Stimulated activated CD4-positive, alpha-beta T cell treated with anti-CD3 and anti-CD28 coated beads, Interleukin-15, amount 100 ng/mL, for 1 hour (primary cell): ENCODE results near the gene KATNB1.
"Not testable (repeated sequence)": the region's sequence is repeated elsewhere in the genome, so short reads cannot be mapped to it uniquely, and the experiment has no call there.

Experiments used
- DNase-seq, 2 donors: peaks; one replicate each; pipeline ENCODE4 v3.0.0-alpha.2; 2020; ENCODE audit warnings: low read depth in 1 of 2, low spot score in 1 of 2

The KATNB1 gene

DNA sequence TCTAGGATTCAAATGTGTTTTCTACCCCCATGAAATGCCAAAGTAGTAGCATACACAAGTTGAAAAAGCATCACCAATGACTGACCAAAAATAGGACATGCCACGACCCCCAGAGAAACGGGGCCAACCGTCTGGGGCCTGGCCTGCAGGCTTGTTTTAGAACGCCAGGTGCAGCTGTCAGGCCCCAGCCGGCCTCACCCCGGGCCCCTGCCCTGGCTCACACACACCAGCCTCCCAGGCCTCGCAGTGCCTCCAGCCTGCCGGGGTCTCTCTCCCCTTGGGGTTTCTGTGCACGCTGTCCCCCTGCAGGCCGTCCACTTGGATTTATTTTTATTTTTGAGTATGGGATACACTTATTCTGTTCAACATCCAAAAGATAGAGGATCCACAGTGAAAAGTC lies 7.9 kb downstream of the KATNB1 start:
- no peak for DNase-seq

DNA sequence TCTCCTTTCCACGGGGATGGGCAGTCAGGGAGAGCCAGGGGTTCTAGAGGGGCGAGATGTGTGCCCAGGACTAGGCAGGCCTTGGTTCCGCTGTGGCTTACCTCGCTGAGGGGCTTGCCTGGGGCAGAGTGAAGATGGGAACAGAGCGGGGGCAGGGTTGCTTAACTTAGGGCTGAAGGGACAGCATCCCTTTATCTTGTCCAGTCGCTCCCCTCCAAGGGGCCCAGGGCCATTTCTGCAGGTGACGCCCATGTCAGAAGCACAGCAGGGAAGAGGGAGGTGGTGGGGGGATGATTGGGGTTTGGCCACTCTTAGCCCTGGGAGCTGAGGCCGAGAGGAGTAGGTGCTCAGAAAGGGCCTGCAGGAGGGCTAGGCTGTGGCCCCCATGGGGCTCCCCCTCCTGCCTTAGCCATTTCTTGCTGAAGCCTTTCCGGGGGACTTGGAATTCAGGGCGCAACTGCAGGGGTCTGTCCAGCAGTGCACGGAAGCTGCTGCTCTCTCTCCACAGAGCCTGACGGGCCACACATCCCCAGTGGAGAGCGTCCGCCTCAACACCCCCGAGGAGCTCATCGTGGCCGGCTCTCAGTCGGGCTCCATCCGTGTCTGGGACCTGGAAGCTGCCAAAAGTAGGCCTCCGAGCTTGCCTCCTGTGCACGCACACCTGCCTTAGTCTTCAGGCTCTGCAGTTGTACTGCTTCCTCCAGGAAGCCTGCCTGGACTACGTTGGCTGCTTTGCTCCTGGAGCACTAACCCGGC lies 8.5 kb downstream of the KATNB1 start:
- DNase-seq = no peak

DNA sequence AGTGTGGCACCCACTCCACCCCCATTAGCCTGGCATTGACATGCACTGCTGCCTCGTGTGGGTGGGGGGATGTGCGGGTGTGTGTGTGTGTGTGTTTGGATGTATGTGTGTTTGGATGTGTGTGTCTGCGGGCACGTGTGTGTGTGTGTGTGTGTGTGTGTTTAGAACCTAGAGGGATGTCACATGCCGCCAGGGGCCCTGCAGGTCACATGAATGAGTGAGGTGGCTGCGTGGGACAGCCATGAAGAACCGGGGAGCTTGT lies 9.0 kb downstream of the KATNB1 start:
- no peak for DNase-seq

- no peak for DNase-seq
Observed at GRCh38 chr16:57745768-57746167, 10.2 kb downstream of the KATNB1 start.

DNA sequence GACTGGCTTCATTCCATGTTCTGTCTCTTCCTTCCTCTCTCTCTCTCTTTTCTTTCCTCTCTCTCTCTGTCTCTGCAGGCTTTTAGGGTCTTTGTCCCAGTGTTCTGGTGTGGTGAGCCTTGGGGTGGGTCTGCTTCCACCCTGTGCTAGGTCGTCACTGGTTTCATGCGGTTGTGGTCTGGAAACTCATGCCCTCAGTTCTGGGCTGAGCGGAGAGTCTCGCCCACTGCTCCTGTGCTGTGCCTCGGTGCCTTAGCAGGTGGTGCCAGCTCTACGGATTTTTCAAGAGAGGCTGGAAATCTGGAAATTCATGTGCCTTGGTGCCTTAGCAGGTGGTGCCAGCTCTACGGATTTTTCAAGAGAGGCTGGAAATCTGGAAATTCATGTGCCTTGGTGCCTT lies 10.7 kb downstream of the KATNB1 start:
- DNase-seq = not testable (repeated sequence)

DNA sequence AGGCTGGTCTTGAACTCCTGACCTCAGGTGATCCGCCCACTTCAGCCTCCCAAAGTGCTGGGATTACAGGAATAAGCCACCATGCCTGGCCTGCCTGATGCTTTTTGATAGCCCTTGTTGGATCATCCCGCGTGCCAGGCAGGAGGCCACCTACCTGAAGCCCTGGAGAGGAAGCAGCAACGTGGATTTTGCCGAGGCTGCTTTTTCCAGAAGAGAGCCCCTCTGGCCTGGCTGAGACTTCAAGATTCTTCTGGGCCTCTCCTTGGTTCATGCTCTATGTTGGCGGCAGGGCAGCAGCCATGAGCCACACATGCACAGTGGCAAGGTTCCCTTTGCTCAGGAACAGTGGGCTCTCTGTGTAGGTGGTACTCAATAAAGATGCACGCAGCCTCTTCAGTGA lies 11.5 kb downstream of the KATNB1 start:
- no peak for DNase-seq

DNA sequence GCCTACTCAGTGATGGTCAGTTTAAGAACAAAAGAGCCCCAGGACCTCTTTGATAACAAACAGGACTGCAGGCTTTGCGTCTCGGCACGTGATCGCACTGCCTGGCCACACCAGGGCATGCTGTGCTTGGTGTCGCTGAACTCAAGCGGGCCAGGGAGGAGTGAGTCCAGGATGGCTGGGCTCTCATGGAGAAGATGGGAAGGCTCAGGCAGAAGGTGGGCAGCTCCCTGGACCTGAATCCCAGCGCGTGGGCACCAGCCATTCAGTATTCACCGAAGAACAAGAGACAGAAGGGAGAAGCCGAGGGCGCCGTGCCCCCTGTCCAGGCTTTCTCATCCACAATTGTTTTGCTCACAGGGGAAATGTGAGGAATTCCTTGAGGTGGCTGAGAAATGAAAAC lies 11.9 kb downstream of the KATNB1 start:
- no peak for DNase-seq

DNA sequence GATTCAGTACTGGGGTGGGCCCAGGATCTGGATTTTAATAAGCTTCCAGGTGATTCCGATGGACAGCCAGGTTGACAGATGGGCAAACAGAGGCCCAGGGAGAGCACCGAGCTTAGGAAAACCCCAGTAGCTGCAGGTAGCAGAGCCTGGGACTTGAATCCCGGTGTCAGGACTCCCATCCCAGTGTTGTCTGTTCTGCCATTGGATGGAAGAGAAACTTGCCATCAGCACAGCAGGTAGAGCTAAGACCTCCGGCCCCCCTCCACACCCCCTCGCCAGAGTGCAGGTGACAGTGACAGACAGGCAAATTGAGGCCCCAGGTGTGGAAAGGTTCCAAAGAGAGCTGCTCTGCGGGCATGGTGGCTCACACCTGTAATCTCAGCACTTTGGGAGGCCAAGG lies 12.4 kb downstream of the KATNB1 start:
- DNase-seq = no peak

DNA sequence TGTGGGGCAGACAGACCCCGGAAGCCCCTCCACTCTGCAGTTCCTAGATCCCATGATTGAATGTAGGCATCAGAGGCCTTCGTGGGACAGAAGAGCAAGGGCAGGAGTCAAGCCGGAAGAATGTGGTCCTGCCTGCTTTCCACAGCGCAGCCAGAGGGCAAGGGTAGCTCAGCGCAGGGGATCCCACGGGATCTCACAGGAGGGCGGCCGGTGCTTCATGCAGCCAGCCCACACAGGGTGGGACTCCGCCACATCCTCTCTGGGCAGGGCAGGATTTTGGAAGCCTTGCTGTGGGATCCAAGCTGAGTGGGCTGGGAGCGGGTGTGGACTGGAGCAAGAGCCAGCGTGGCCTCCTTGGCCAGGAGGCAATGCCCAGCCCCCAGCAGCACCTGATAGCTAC lies 13.0 kb downstream of the KATNB1 start:
- DNase-seq = no peak

GRCh38 chr16:57749101-57749692 lies 13.6 kb downstream of the KATNB1 start:
- no peak for DNase-seq

GRCh38 chr16:57749856-57750452 lies 14.4 kb downstream of the KATNB1 start:
- DNase-seq = no peak

- no peak for DNase-seq
Observed at GRCh38 chr16:57750796-57751538, 15.4 kb downstream of the KATNB1 start.

GRCh38 chr16:57751539-57752202 lies 16.1 kb downstream of the KATNB1 start:
- no peak for DNase-seq

DNA sequence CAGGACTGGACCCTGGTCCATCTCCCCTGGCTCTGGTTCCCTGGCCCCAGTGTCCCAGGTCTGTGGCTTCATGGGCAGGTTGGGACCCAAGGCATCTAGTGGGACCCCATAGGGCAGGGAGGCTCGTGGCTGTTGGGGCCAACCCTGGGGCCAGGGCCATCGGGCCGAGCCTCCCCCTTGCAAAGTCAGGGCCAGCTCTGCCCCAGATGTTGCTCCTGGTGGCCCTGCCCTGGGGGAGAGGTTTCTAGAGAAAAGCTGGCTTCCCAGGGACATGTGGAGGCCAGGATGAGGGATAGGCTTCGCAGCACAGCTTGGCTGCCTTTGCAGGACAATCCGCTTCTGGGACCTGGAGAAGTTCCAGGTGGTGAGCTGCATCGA lies 16.6 kb downstream of the KATNB1 start:
- no peak for DNase-seq

DNA sequence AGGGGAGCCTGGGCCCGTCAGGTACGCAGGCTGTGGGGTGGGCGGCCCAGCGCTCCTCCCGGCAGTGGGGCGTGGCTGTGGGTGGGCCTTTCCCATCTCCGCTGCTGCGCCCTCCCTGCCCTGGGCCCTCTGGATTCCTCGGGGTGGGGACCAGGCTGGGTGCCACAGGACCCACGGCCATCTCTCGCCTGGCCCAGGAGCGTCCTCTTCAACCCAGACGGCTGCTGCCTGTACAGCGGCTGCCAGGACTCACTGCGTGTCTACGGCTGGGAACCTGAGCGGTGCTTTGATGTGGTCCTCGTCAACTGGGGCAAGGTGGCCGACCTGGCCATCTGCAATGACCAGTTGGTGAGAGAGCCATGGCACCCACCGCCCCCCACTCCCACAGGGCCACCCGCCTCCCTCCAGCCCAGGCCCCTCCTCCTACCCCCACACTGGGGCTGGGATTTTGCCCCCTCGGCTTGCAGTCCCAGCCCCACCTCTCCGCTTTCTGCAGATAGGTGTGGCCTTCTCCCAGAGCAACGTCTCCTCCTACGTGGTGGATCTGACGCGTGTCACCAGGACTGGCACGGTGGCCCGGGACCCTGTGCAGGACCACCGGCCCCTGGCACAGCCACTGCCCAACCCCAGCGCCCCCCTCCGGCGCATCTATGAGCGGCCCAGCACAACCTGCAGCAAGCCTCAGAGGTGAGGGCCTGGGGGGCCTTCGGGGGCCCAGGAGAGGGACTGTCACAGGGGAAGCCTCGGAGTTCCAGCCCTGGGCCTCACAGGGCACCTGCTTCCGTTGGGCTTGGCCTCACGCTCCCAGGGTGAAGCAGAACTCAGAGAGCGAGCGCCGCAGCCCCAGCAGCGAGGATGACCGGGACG lies 17.2 kb downstream of the KATNB1 start:
- no peak for DNase-seq

DNA sequence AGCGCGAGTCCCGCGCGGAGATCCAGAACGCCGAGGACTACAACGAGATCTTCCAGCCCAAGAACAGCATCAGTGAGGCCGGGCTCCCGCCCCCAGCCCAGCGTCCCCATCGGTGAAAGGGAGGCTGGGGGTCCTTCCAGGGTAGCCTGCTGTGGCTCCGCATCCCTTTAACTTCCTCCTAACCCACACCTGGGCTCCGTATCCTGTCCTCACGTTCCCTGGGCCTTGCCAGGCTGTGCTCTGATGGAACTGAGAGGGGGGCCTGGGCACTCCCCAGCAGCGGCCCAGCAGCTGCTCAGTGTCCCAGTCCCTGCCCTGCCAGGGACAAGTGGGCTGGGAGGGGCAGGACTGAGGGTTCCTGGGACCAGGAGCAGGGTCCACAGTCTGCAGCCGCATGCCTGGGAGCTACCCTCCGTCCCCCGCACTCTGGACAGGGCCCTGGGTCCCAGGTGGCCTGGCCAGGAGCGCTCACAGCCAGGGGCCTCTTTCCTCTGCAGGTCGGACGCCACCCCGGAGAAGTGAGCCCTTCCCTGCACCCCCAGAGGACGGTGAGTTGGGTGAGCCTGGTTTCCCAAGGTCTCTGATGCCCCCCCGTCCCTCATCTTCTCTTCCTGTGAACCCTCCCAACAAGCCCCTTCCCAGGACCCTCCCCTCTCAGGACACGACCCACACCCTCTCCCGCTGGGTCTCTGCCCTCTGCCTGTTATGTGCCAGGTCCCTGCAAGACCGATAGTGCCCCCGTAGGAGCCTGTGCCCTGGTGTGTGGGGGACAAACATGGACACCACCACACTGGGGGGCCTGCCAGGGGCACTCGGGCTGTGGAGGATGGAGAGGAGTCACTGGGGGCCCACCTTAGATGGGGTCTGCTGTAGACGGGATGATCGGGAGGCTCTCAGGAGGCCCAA lies 18.1 kb downstream of the KATNB1 start:
- no peak for DNase-seq

GRCh38 chr16:57754354-57755060 lies 18.9 kb downstream of the KATNB1 start:
- DNase-seq = no peak

- no peak for DNase-seq
Observed at GRCh38 chr16:57755061-57755684, 19.6 kb downstream of the KATNB1 start.
